ENCODE measurements around the gene KCNN3.

Gene KCNN3

DNA sequence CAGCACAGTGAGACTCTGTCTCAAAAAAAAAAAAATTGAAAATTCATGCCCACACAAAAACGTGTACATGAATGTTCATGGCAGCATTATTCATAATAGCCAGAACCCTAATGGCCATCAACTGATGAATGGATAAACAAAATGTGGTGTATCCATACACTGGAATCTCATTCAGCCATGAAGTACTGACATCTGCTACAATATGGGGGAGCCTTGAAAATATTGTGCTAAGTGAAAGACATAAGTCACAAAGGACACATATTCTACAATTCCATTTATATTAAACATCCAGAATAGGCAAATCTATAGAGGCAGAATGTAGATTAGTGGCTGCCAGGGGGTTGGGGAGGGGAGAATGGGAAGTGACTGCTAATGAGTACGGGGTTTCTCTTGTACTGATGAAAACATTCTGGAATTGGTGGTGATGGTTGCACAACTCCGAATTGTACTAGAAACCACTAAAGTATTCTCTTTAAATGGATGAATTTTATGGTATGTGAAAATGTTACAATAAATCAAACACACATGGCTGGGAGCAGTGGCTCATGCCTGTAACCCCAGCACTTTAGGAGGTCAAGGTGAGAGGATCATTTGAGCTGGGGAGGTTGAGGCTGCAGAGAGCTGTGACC lies 33.0 kb upstream of the KCNN3 start:
- TF ChIP-seq, protein P1, sequence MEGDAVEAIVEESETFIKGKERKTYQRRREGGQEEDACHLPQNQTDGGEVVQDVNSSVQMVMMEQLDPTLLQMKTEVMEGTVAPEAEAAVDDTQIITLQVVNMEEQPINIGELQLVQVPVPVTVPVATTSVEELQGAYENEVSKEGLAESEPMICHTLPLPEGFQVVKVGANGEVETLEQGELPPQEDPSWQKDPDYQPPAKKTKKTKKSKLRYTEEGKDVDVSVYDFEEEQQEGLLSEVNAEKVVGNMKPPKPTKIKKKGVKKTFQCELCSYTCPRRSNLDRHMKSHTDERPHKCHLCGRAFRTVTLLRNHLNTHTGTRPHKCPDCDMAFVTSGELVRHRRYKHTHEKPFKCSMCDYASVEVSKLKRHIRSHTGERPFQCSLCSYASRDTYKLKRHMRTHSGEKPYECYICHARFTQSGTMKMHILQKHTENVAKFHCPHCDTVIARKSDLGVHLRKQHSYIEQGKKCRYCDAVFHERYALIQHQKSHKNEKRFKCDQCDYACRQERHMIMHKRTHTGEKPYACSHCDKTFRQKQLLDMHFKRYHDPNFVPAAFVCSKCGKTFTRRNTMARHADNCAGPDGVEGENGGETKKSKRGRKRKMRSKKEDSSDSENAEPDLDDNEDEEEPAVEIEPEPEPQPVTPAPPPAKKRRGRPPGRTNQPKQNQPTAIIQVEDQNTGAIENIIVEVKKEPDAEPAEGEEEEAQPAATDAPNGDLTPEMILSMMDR (conservative IDR thresholded peaks at IDR 0.05): no peak
- no peak overlapping the region for H3K27ac ChIP-seq

DNA sequence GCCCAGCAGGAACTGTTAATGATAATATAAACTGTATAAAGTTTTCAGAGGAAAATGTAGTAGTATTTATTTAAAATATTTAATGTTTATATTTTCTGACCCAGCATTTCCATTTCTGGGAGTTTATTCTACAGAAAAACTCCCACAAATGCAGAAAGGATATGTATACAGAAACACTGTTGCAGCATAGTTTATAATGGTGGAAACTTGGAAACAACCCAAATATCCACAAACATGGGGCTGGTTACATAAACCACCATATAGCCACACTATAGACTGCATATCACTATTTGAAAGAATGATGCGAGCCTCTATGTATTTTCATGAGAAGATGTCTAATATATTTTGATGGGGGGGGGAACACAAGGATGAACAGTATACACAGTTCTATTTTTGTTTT lies 31.5 kb upstream of the KCNN3 start:
- H3K27ac ChIP-seq: no peak overlapping the region
- TF ChIP-seq, protein P1 (conservative IDR thresholded peaks at IDR 0.05): no peak

DNA sequence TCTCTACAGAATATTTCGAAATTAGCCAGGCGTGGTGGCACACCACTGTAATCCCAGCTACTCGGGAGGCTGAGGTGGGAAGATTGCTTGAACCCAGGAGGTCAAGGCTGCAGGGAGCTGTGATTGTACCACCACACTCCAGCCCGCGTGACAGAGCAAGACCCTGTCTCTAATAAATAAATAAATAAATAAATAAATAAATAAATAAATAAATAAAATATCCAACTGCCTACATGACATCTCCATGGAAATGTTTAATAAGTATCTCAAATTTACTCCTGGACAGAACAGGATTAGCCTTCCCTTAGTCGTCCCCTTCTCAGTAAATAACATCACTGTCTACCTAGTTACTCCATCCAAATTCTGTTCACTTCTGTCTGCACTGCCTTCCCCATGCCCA lies 29.0 kb upstream of the KCNN3 start:
- TF ChIP-seq, protein P1 (conservative IDR thresholded peaks at IDR 0.05): no peak
- H3K27ac ChIP-seq: no peak overlapping the region

DNA sequence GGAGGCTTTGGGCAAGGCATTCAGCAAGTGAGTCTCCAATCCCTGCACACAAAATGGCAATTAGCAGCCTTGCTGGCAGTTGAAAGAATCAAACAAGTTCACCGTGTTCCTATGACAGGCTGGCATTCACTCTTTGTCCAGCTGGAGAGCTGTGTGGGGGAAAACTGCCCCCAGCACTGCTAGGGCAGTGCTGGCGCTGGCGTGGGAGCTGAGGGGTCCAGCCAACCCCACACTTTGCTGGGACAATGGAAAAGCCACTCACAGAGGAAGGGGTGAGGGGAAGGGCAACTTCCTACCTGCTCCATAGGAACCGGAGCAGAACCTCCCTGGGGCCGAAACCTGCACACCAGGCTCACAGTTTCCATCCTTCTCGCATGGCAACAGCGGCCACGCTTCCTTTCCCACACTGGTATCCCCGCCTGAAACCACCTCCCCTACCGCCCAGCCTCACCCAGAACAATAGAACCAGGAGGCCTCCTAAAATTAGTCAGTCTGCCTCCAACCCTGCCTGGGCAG lies 26.7 kb upstream of the KCNN3 start:
- TF ChIP-seq, protein P1 (conservative IDR thresholded peaks at IDR 0.05): no peak
- no peak overlapping the region for H3K27ac ChIP-seq

DNA sequence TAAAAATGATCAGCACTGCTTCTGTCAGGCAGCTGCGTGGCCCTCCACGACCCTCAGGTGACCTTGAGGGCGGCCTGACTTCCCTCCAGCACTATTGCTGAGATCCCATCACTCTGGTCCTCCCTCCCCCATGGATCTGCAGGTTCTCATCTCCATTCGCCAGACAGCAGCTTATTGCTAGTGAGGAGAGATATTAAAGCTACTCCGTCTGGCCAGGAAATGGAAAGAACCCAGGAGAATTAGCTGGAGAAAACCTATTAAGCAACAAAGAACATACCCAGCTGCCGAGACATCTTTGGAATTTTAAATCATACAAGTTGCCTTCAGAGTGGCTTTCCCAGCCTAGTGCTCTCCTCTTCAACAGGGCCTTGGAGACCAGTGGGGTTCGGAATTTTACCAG lies 25.7 kb upstream of the KCNN3 start:
- no peak overlapping the region for H3K27ac ChIP-seq
- TF ChIP-seq, protein P1 (conservative IDR thresholded peaks at IDR 0.05): no peak

DNA sequence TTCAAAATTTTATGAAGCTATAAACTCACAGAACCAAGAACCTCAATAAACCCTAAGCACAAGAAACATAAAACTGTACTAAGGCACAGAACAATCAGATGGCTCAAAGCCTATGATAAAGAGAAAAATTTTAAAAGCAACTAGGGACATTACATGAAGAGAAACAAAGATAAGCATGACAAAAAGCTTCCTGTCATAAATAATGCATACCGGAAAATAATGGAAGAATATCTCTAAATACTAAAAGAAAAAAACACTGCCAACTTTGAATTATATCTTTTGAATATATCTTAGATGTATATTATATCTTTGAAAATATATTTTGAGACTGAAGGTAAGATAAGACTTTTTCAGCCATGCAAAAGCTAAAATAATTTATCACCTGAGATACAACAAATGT lies 21.4 kb upstream of the KCNN3 start:
- H3K27ac ChIP-seq: no peak overlapping the region
- TF ChIP-seq, protein P1 (conservative IDR thresholded peaks at IDR 0.05): no peak

DNA sequence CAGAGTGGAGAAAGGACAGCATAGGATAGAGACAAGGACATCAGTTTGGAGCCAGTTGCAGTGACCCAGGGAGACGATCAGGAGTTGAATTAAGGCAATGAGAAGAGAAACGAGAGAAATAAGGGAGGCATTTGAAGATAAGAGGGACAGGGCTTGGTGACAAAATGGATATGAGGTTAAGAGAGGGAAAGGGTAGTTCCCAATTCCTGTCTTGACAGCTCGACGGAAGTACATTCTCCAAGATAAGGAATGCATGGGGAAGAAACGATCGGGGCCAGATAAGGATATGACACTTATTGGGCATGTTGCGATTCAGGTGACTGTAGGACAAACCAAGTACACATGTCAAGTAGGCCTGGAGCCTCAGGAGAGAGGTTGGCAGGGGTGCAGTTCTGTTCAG lies 18.7 kb upstream of the KCNN3 start:
- TF ChIP-seq, protein P1 (conservative IDR thresholded peaks at IDR 0.05): no peak
- no peak overlapping the region for H3K27ac ChIP-seq

Measured in VCaP (cell line).